Measurements from ENCODE around the gene ADAMTSL3.

Gene ADAMTSL3

DNA sequence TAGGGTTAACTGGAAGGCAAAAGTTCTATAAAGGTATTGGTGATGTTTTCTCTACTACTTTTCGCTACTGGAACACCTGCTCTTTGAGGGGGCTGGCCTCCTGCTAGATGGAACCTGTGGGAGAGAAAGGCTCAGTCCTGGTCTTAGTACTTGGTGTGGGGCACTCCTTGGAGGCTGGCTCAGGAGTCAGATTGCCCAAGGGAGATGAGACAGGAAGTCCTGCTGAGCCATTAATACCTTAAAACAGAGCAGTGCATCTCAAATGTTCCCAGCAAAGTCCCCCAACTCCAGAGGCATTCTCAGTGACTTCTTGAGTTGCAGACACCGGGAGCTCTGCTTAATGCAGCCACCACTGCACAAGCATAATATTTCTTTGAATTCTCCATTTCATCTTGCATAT lies 3.1 kb upstream of the ADAMTSL3 start:
- H3K9me3 Mint-ChIP-seq = no peaks in the 10 kb centered on the region
- peaks cover 27 to 48% of the 10 kb centered on the region in 2 donors for H3K27me3 Mint-ChIP-seq
- H3K4me1 Mint-ChIP-seq = no peaks in the 10 kb centered on the region
- H3K27ac Mint-ChIP-seq = no peak overlapping the region
- H3K4me3 Mint-ChIP-seq = no peak overlapping the region
- DNase-seq (no peak), ATAC-seq (replicated peaks) (no peak)
- H3K36me3 Mint-ChIP-seq = no peaks in the 10 kb centered on the region

DNA sequence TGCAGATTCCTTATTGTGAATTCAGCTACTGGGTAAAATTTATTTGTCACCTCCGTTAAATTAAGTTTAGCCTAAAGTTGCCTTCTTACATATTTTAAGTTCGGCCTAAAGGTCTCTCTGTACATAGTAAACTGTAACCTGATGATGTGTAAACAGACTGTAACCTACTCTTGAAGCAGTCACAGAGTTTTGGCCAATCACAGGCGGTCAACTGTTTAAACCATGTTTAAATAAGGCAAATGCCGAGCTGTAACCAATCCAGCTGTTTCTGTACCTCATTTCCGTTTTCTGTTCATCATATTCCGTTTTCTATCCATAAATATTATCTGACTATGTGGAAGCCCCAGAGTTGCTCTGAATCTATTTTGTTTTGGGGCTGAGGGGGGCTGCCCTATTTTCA lies 2.4 kb upstream of the ADAMTSL3 start:
- Mint-ChIP-seq H3K27ac (no peak overlapping the region), H3K4me1 (no peaks in the 10 kb centered on the region), H3K4me3 (no peak overlapping the region), H3K36me3 (no peaks in the 10 kb centered on the region), H3K27me3 (peaks cover 32 to 50% of the 10 kb centered on the region in 2 donors), H3K9me3 (no peaks in the 10 kb centered on the region)
- ATAC-seq (replicated peaks) (no peak), DNase-seq (no peak)

DNA sequence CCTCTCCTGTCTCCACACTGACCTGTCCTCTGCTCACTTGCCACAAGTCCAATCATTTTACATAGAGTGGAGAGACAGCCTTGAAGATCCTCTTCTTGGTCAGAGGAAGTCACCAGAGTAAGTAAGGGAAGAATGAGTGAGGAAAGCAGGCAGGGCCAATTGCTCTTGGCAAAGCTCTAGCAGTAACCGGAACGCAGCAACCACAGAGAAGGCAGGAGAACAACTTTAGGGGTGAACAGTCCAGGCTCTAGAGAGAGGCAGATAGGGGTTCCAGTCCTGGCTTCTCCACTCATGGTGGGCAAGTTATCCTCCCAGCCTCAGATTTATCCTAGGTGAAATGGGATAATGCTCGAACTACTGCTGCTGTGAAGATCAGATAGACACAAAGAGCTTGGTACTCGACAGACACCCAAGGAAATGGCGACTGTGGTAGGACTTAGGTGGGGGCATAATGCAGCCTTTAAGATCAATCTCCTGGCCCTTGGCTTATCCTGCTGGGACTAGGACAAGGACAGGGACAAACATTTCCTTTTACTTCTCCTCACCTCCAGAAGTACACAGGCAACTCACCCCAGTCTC lies 1.2 kb upstream of the ADAMTSL3 start:
- ATAC-seq (replicated peaks) (no peak), DNase-seq (no peak)
- Mint-ChIP-seq H3K4me3 (no peak overlapping the region), H3K27me3 (peaks cover 33 to 50% of the 10 kb centered on the region in 2 donors), H3K27ac (no peak overlapping the region), H3K4me1 (no peaks in the 10 kb centered on the region), H3K36me3 (no peaks in the 10 kb centered on the region), H3K9me3 (peaks cover 0 to 2% of the 10 kb centered on the region in 2 donors)

DNA sequence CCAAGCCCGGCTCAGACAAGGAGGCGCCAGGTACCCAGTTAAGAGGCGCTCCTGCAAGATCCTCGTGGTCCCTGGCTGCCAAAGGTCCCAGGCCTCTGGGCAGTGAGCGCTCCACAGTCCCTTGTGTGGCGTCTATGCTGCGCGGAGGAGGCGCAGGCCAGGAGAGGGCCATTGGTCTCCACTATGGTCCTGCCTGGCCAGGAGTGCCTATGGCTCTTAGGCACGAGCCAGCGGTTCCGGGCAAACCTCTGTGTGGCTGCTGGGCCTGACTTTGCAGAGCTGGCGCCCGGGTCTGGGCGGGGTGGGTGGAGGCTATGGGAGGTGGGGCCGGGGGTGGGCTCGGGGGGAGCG lies 660 bp upstream of the ADAMTSL3 start:
- no peak for DNase-seq
- H3K4me3 Mint-ChIP-seq = no peak overlapping the region
- H3K36me3 Mint-ChIP-seq = no peaks in the 10 kb centered on the region
- H3K4me1 Mint-ChIP-seq = no peaks in the 10 kb centered on the region
- no peak overlapping the region for H3K27ac Mint-ChIP-seq
- no peak for ATAC-seq (replicated peaks)
- H3K27me3 Mint-ChIP-seq = peaks cover 33 to 50% of the 10 kb centered on the region in 2 donors
- H3K9me3 Mint-ChIP-seq = peaks cover 0 to 2% of the 10 kb centered on the region in 2 donors

DNA sequence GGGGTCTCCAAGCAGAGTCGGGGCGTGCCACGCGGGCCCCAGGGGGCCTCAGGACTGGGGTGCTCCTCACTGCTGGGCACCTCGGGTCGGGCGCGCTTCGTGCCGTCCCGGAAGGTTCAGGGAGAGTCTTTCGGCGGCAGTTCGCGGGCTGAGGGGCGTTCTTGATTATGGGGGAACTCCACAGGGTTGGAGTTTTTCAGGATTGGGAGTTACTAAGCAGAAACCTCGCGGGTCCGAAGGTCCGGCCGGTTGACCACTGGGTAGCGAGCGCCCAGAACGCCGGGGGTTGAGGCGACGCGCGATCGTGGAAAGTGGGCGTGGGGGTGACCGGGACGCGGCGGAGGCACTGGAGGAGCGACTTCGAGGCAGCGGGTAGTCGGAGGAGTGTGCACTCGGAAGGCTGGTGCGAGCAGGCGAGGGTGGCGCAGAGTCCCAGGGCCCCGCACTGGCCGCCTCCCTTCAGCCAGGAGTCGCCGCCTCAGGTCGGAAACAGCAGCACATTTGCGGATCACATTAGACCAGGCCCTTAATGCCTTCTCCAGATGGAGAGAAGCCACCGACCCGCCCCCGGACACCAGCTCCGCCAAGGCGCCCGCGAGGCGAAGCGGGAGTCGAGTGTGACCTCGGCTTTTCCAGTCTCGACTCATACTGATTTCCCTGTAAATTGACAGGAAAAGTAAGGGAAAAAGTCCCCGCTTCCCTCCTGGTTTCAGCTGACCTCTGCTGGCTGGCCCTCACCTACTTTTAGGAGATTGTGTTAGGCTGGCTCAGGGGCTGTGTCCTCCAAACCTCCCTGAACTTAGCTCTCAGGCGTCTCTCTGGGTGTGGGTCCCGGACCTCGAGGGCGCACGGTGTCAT lies 685 bp downstream of the ADAMTSL3 start:
- no peak overlapping the region for H3K4me3 Mint-ChIP-seq
- H3K4me1 Mint-ChIP-seq = no peaks in the 10 kb centered on the region
- peaks cover 0 to 8% of the 10 kb centered on the region in 2 donors for H3K9me3 Mint-ChIP-seq
- no peak for DNase-seq
- H3K27ac Mint-ChIP-seq = no peak overlapping the region
- H3K36me3 Mint-ChIP-seq = no peaks in the 10 kb centered on the region
- no peak for ATAC-seq (replicated peaks)
- H3K27me3 Mint-ChIP-seq = peaks cover 33 to 50% of the 10 kb centered on the region in 2 donors

DNA sequence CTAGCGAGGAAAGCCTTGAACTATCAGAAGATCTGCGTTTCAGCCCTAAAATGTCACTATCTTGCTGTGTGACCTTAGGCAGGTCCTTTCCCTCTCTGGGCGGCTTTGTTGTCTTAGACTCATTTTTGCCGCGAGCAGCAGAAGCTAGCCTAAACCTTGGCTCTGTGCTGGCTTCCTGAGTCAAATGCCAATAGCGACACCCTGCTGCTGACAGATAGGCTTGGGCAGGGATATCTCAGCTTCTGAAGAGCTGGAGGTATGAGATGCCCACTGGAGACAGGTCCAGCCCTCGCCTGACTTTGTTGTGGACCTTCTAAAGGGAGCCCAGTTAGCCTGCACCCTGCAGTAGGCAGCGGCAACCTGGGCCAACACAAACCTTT lies 1.3 kb downstream of the ADAMTSL3 start:
- H3K4me3 Mint-ChIP-seq = no peak overlapping the region
- H3K27me3 Mint-ChIP-seq = peaks cover 33 to 45% of the 10 kb centered on the region in 2 donors
- H3K4me1 Mint-ChIP-seq = no peaks in the 10 kb centered on the region
- no peaks in the 10 kb centered on the region for H3K36me3 Mint-ChIP-seq
- peaks cover 0 to 8% of the 10 kb centered on the region in 2 donors for H3K9me3 Mint-ChIP-seq
- ATAC-seq (replicated peaks) = no peak
- no peak for DNase-seq
- H3K27ac Mint-ChIP-seq = no peak overlapping the region

DNA sequence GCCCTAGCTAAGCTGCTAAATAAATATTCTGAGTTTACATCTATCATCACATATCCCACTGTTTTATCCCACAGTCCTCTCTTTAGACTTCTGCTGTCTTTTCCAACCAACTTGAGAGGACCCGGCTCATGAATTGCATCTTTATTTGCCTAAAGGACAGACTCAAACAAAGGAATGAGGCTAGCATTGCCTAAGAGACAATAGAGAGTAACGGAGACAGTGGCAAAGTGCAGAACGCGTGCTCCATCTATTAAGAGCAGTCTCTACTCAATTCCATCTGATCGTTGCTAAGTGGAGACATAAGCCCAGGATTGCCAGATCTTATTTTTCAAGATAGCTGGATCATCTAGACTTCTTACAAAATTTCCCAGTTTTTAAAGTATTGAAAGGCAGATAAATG lies 2.3 kb downstream of the ADAMTSL3 start:
- H3K36me3 Mint-ChIP-seq = no peaks in the 10 kb centered on the region
- peaks cover 33 to 40% of the 10 kb centered on the region in 2 donors for H3K27me3 Mint-ChIP-seq
- DNase-seq (no peak), ATAC-seq (replicated peaks) (no peak)
- no peak overlapping the region for H3K4me3 Mint-ChIP-seq
- H3K9me3 Mint-ChIP-seq = peaks cover 0 to 8% of the 10 kb centered on the region in 2 donors
- H3K4me1 Mint-ChIP-seq = no peaks in the 10 kb centered on the region
- H3K27ac Mint-ChIP-seq = no peak overlapping the region

DNA sequence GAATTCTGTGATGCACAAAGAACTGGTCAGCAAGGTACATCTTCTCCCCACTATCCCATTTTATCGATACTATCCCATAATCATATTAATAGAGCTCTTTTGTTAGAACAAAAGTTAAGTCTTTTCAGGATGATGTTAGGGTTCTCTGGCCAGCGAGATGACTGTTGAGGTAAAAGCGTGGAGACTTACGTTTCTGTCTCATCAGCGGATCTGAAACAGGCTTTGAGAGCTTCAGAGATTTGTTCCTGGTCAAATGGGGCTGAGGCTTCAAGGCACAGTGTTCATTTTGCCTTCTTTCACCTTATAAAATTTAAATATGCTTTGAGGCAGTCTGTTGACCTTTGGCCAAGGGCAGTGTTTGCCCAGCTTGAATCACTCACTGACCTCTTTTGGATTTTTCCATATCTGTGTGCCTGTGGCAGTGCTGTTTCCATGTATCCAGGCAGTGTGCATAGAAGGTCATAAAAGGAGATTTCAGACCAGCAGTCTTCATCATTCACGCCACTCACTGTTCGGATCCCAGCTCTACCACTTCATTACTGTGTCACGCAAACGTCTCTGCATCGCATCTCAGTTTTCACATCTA lies 3.1 kb downstream of the ADAMTSL3 start:
- Mint-ChIP-seq H3K27me3 (peaks cover 28 to 34% of the 10 kb centered on the region in 2 donors), H3K9me3 (peaks cover 0 to 8% of the 10 kb centered on the region in 2 donors), H3K4me1 (no peaks in the 10 kb centered on the region), H3K36me3 (no peaks in the 10 kb centered on the region), H3K4me3 (no peak overlapping the region), H3K27ac (no peak overlapping the region)
- ATAC-seq (replicated peaks) = no peak
- DNase-seq = no peak

DNA sequence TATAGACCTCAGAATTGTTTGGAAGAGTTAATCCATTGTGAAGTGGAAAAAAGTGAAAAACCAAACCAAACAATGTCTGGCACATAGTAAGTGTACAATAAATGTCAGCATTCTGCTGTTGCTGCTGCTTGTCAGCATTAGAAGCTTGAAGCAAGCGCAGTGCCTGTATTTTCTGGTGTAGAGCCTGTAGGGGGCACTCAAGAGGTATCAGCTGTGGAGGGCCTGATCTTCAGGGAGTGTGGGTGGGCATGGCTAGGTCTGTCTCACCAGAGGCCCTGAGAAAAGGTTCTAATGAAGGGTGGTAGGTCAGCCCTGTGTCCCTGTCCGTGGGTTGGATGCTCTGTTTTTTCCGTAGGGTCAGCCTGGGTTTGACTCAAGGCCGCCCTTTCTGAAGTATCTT lies 3.6 kb downstream of the ADAMTSL3 start:
- H3K27me3 Mint-ChIP-seq = peaks cover 23 to 29% of the 10 kb centered on the region in 2 donors

DNA sequence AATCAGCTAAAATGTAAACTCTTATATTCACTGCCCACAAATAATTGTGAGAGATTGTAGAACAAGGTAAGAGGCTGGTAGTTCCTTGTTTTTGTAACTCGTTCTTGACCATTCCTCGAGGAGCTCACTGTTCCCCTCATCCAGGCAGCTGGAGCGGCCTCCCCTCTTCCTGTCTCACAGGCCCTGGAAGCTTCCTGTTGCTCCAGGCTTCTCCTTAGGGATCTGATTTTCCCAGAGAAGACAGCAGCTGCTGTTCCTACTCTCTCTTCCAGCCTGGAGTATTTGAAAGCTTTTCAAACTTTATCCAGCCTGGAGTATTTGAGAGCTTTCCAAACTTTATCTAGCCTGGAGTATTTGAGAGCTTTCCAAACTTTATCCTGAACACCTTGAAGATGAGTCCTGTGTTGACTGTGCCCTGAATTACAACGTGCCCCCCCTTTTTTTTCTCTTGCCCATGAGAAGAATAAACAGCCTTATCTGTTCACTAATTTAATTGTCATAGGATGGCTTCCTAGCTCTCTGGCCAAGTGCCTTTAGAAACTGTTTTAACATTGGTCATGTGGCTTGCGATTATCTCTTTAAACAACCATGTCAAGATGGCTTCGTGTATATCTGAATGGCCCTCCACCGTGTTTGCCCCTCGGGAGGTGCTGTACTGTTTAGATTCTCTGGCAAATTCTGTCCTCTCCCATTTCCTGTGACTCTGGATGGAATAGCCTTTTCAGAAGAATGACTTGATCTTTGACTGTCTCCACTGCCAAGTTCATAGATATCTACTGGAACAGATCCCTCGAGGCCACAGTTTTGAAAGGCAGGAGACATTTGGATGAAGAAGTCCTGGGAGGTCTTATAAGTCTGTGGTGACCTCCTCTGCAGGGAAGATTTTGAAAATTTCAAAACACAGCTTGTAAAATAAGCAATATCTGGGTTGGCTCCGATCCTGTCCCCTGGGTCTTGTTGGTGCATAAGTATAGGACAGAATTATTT lies 4.8 kb downstream of the ADAMTSL3 start:
- Mint-ChIP-seq H3K9me3 (peaks cover 0 to 8% of the 10 kb centered on the region in 2 donors), H3K4me1 (no peaks in the 10 kb centered on the region), H3K36me3 (no peaks in the 10 kb centered on the region), H3K27ac (no peak overlapping the region), H3K4me3 (no peak overlapping the region), H3K27me3 (peaks cover 14 to 19% of the 10 kb centered on the region in 2 donors)
- no peak for ATAC-seq (replicated peaks)
- DNase-seq = no peak

More for the DNA sequence above, 3.6 kb downstream of the ADAMTSL3 start:
- H3K27ac Mint-ChIP-seq = no peak overlapping the region
- H3K36me3 Mint-ChIP-seq = no peaks in the 10 kb centered on the region
- peaks cover 0 to 8% of the 10 kb centered on the region in 2 donors for H3K9me3 Mint-ChIP-seq
- no peak overlapping the region for H3K4me3 Mint-ChIP-seq
- ATAC-seq (replicated peaks) (no peak), DNase-seq (no peak)
- H3K4me1 Mint-ChIP-seq = no peaks in the 10 kb centered on the region

DNA sequence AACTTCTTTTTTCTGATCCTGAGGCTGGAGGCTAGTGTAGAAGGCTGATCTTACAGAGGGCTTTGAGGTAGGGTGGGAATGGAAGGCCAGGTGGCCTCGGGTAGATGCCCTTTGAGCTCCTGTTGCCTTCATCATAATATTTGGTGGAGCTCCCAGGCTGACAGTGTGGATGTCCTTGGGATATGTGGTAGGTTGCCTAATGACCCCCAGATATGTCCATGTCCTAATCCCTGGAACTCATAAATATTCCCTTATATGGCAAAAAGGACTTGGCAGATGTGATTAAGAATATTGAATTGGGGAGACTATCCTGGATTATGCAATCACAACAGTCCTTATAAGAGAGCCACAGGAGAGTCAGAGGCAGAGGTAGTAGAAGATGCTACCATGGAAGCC lies 5.5 kb downstream of the ADAMTSL3 start:
- Mint-ChIP-seq H3K27ac (no peak overlapping the region), H3K36me3 (no peaks in the 10 kb centered on the region), H3K4me3 (no peak overlapping the region), H3K27me3 (peaks cover 14 to 16% of the 10 kb centered on the region in 2 donors), H3K4me1 (no peaks in the 10 kb centered on the region), H3K9me3 (peaks cover 0 to 8% of the 10 kb centered on the region in 2 donors)
- DNase-seq = no peak
- ATAC-seq (replicated peaks) = no peak

DNA sequence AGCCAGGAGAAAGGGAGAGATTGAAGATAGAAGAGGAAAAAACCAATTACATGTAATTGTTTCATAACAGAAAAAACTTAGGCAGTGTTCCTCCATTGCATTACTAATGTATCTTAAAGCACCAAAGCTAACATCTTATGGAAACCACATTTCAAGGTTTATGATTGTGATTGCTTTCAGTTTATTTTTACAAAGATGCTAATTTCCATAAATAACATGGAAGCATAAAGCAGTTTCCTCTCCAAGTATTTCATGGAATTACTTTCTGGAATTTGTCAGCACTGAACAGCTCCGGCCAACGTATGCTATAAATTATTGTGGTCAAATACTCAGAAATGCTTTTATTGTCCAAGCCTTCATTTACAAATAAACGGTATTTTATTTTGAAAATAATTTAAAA lies 11.6 kb downstream of the ADAMTSL3 start:
- H3K36me3 Mint-ChIP-seq = no peaks in the 10 kb centered on the region
- no peaks in the 10 kb centered on the region for H3K9me3 Mint-ChIP-seq
- H3K4me1 Mint-ChIP-seq = no peaks in the 10 kb centered on the region
- no peak overlapping the region for H3K4me3 Mint-ChIP-seq
- no peak for ATAC-seq (replicated peaks)
- H3K27me3 Mint-ChIP-seq = no peaks in the 10 kb centered on the region
- H3K27ac Mint-ChIP-seq = no peak overlapping the region
- DNase-seq = no peak

DNA sequence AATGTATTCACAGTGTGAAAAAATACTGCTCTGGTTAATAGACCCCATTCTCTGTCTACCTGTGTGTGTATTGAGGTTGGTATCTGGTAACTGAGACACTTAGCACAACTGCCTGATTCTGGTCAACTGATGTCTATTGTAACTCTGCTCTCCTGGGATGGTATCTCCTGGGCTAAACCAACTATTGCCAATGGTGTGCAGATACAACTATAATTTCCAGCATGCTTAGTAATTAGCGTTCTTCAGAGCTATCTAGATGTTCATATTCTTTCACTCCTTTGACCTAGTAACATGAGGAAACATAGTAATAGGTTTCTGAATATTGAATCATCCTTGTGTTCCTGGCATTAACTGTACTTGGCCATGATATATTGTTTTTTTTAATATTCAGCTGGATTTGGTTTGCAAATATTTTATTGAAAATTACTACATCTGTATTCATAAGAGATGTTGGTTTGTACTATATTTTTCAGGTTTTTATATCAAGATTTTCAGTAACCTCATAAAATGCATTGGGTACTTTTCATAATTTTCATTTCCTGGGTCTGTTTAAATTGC lies 16.8 kb downstream of the ADAMTSL3 start:
- H3K27ac Mint-ChIP-seq = no peak overlapping the region
- no peak for ATAC-seq (replicated peaks)
- no peaks in the 10 kb centered on the region for H3K4me1 Mint-ChIP-seq
- no peak overlapping the region for H3K4me3 Mint-ChIP-seq
- no peaks in the 10 kb centered on the region for H3K36me3 Mint-ChIP-seq
- no peaks in the 10 kb centered on the region for H3K27me3 Mint-ChIP-seq
- no peak for DNase-seq
- peaks cover 0 to 1% of the 10 kb centered on the region in 2 donors for H3K9me3 Mint-ChIP-seq

DNA sequence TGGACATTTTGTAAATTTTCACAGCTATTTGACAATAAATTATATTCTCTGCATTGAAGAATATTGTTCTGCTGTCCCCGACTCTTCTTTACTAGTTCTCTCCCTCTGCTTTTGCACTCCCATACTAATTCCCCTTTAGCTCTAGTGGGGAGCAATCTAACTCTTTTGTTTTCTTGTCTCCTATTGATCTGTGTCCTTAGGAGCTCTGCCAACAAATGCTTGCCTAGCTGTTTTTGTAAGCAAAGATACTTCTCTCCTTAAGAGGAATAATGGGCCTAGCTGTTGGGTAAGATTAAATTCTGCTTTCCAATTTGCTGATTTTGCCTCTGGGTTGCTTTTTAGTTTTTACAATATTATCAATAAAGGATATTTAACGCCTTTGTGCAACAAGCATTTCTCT lies 17.7 kb downstream of the ADAMTSL3 start:
- DNase-seq (no peak), ATAC-seq (replicated peaks) (no peak)
- Mint-ChIP-seq H3K9me3 (peaks cover 0 to 3% of the 10 kb centered on the region in 2 donors), H3K4me1 (no peaks in the 10 kb centered on the region), H3K27me3 (no peaks in the 10 kb centered on the region), H3K36me3 (peaks cover 0 to 2% of the 10 kb centered on the region in 2 donors), H3K27ac (no peak overlapping the region), H3K4me3 (no peak overlapping the region)

Data from stimulated activated naive B cell treated with anti-CD40 and anti-IgM and Interleukin-4, amounts not matched to agents 10 μg/mL and 1 μg/mL and 100 μg/mL, for 72 hours (primary cell).